Erythroblast (primary cell): Measurements from ENCODE around the gene FGA.
A peak's percentile ranks its signal among the peaks of the same experiment; 100 is the strongest.

Experiments used
- DNase-seq, 2 experiments: peaks; one replicate each; lab custom pipeline; 2025; lab: John Stamatoyannopoulos, UW
- GATA1 ChIP-seq: IDR thresholded peaks from 2 replicates; pipeline ENCODE4 v1.6.1; 2011; ENCODE audit warnings: low read depth, mild to moderate bottlenecking, control low read depth, low read length, moderate library complexity
- POLR2A ChIP-seq: IDR thresholded peaks from 2 replicates; pipeline ENCODE4 v1.6.1; 2011; ENCODE audit warnings: mild to moderate bottlenecking, low read length

The FGA gene

DNA sequence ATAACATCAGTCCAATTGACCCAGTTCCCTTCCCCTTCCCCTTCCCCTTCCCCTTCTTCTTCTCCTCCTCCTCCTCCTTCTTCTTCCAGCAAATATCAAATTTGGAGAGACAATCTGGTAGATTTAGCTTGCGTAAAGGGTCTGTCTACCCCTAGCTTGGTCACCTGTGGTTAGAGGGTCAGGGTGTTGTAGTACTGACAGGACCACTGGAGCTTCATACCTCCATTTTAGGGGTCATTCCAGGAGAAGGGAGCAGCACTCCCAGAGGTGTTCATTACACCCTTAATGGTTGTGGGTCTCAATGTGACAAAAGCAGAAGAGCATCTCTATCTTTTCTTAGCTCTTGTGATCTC is 31.4 kb downstream of the FGA start:
- no peak for TF ChIP-seq GATA1
- no peak for TF ChIP-seq POLR2A
- no peak for DNase-seq

DNA sequence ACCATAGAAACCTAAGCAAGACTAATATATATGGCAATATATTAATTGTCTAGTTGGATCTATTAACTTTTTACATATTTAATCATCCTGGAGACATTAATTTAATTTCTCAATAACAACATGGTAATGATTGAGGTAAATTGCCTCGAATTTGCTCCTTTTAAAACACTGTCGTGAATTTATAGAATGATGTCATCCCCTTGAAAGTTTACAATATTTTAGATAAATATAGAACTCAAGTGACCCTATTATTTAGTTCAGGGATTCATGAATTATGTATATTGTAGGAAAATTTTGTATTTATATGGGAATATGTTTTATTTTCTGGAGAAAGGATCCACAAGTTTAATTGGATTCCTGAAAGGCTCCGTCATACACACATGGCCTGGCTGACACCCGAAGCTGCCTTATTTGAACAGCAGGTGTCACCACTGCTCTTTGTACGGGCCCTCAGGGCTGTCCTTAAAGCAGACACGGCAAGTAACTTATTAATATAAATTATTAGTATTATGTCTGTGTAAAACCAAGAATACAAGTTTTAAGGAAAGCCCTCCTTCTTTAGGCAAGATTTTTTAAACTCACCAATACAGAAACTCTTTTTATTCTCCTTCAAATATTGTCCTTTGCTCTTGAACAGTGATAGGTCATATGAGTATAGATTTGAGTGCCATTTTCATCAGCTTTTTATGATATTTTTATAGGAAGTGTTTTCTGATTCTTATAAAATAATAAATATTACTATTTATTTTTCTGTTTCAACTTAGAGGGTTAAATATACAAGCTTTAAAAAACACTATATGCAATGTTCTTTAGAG is 38.5 kb downstream of the FGA start:
- TF ChIP-seq GATA1 = no peak
- TF ChIP-seq POLR2A = no peak
- DNase-seq = peak; percentile 81 to 87

DNA sequence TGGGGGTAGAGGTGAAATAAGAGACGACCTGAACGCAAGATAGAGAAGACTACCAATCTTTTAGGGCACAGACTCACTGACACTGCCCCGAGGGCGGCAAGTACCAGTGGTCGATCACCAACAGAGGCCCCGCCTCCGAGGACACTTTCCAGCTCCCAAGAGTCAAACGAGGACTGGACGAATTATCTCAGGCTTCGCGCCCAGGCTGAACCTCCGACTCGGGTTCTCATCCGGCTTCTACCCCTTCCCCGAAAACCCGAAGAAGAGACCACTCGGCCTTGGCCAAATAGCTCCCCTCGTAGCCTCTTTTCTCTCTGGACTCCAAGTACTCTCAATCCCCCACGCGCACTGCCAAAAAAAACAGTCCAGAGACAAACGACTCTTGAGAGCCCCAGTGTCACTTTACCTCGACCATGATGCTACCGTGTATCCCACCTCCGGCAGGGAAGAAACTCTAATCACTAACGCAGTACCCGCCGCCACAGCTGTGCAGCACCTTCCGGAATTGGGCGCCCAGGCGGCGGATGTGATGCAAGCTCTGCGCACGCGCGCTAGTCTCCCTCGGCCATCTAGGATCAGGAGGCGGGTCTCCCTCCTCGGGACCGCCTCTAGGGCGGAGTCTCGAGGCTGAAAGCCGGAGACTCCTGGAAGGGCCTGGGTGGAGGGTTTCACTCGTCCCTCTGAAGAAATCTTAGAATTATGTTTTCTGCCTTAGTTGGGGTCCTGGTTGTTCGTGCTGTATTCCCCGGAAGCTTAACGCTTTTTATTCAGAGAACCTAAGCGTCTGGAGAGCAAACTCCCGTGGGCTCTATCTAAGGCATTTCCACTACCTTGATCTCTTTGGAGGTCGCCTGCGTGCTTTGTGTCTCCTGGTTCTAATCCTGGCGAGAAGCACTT is 40.4 kb downstream of the FGA start, which contains the start of gene PLRG1:
PLRG1 (minus strand) TSS at position 507 of the 897 bp plus-strand sequence; CDS start at position 415, 92 bp downstream.
- no peak for TF ChIP-seq GATA1
- peak; percentile 91 for TF ChIP-seq POLR2A
- peak; percentile 96 to 98 for DNase-seq

DNA sequence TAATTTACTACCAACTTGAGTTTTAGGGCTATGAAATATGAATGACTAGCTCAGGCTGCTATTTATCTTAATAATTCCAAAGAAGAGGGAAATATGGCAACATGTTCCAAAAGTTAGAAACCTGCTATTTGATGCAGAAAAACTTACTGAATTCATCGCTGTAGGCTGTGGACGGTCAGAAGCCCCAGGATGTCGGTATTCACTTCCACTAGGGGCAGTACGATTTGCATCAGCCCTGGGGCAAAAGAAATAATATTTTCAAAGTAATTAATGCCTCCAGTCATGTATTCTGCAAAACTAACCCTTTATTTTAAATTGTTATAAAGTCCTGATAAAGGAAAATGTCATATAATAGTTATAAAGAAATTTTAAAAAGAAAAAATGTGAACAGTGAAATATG is 44.9 kb downstream of the FGA start:
- TF ChIP-seq POLR2A (no peak), GATA1 (no peak)
- DNase-seq = peak in 1 of 2 experiments; percentile 1

DNA sequence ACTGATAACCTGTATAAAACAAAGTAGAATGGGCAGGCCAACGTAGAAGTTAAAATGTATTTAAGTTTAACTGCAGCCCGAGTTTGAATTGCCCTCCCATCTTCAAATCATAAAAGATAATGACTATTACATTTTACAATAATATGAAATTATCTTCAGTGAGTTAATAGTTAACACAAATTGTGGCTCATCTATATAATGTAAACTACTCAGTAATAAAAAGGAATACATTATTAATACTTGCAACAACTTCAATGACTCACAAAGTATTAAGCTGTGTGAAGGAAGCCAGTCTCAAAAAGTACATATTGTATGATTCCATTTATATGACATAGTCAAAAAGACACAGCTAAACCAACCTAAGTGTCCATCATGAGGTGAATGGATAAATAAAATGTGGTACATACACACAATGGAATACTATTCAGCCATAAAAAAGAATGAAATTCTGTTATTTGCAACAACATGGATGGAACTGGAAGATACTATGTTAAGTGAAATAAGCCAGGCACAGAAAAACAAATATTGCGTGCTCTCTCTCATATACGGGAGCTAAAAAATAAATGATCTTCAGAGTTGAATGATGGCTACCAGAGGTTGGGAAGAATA is 48.2 kb downstream of the FGA start:
- TF ChIP-seq GATA1 = no peak
- TF ChIP-seq POLR2A = no peak
- DNase-seq = no peak
